DND-41 (cell line): ENCODE measurements around the gene FNDC3B.

Source experiments
- ATAC-seq: fragments of 200-7000 bp; cut with Tn5 transposase; 3 replicates; pipeline ENCODE4 v1.9.1; 2021; ENCODE audit warnings: low read depth; ENCODE audit not compliant: insufficient read depth
- DNase-seq: peaks from one replicate; pipeline ENCODE4 v3.0.0-alpha.2; 2020
- H2AFZ ChIP-seq: 2 replicates; pipeline ENCODE4 v1.6.0; 2012; ENCODE audit warnings: low read depth, low read length
- H3K27ac ChIP-seq: 2 replicates; pipeline ENCODE4 v1.5.1; 2012; ENCODE audit warnings: low read length, inconsistent platforms
- H3K27me3 ChIP-seq: fragments of 200-600 bp; sonication (generic); 2 replicates; pipeline ENCODE4 v1.6.0; 2012; ENCODE audit warnings: low read length, mild to moderate bottlenecking, inconsistent platforms; ENCODE audit not compliant: insufficient read depth, poor library complexity
- H3K36me3 ChIP-seq: 2 replicates; pipeline ENCODE4 v1.5.1; 2012; ENCODE audit warnings: low read length, inconsistent platforms; ENCODE audit not compliant: insufficient read depth
- H3K4me1 ChIP-seq: 2 replicates; pipeline ENCODE4 v1.5.1; 2012; ENCODE audit warnings: mild to moderate bottlenecking, low read length; ENCODE audit not compliant: insufficient read depth
- H3K4me2 ChIP-seq: 2 replicates; pipeline ENCODE4 v1.6.0; 2012; ENCODE audit warnings: mild to moderate bottlenecking, moderate library complexity, low read length, inconsistent platforms; ENCODE audit not compliant: insufficient read depth
- H3K4me3 ChIP-seq, 2 experiments: fragments of 200-600 bp in 1 of 2; shearing (Covaris generic) in 1 of 2; 2 replicates each; pipeline ENCODE4 v1.5.1; 2012 to 2016; ENCODE audit warnings: inconsistent platforms in 2 of 2, low read length in 2 of 2, mild to moderate bottlenecking in 2 of 2, low read depth in 1 of 2, moderate library complexity in 1 of 2
- H3K79me2 ChIP-seq: 2 replicates; pipeline ENCODE4 v1.6.0; 2012; ENCODE audit warnings: low read length, inconsistent platforms; ENCODE audit not compliant: insufficient read depth
- H3K9ac ChIP-seq: 2 replicates; pipeline ENCODE4 v1.6.0; 2012; ENCODE audit warnings: low read depth, mild to moderate bottlenecking, inconsistent platforms, low read length, moderate library complexity
- H3K9me3 ChIP-seq: 2 replicates; pipeline ENCODE4 v1.5.1; 2012; ENCODE audit warnings: low read length, moderate library complexity, mild to moderate bottlenecking, inconsistent platforms; ENCODE audit not compliant: insufficient read depth, severe bottlenecking
- H4K20me1 ChIP-seq: 2 replicates; pipeline ENCODE4 v1.6.0; 2012; ENCODE audit warnings: low read length; ENCODE audit not compliant: insufficient read depth
- CTCF ChIP-seq: IDR thresholded peaks from 2 replicates; pipeline ENCODE4 v1.5.1; 2012; ENCODE audit warnings: borderline replicate concordance, low read length, moderate library complexity, mild to moderate bottlenecking; ENCODE audit not compliant: poor library complexity, severe bottlenecking; ENCODE audit errors: extremely low read depth
- EZH2 ChIP-seq: IDR thresholded peaks from 3 replicates; pipeline ENCODE4 v1.6.1; 2012; ENCODE audit warnings: borderline replicate concordance, low read depth, mild to moderate bottlenecking, moderate library complexity, low read length, inconsistent platforms; ENCODE audit not compliant: severe bottlenecking

FNDC3B gene

GRCh38 chr3:172375206-172375850 lies 335.9 kb downstream of the FNDC3B start:
- Histone ChIP-seq H4K20me1 (no peaks in the 10 kb centered on the region), H3K36me3 (peaks cover 10% of the 10 kb centered on the region), H3K27me3 (no peaks in the 10 kb centered on the region), H3K27ac (no peak overlapping the region), H2AFZ (no peak overlapping the region), H3K4me1 (no peaks in the 10 kb centered on the region), H3K79me2 (no peaks in the 10 kb centered on the region), H3K9me3 (peaks cover 2% of the 10 kb centered on the region), H3K4me2 (no peak overlapping the region), H3K4me3 (no peak overlapping the region), H3K9ac (no peak overlapping the region)
- TF ChIP-seq CTCF = no peak
- no peak for TF ChIP-seq EZH2
- DNase-seq (no peak), ATAC-seq (no peak)

GRCh38 chr3:172376402-172376801 lies 337.0 kb downstream of the FNDC3B start:
- no peak overlapping the region for H2AFZ ChIP-seq
- no peak overlapping the region for H3K9ac ChIP-seq
- peaks cover 2% of the 10 kb centered on the region for H3K9me3 ChIP-seq
- H3K4me3 ChIP-seq = no peak overlapping the region
- no peaks in the 10 kb centered on the region for H3K4me1 ChIP-seq
- H3K36me3 ChIP-seq = peaks cover 10% of the 10 kb centered on the region
- ATAC-seq (no peak), DNase-seq (no peak)
- no peaks in the 10 kb centered on the region for H4K20me1 ChIP-seq
- no peaks in the 10 kb centered on the region for H3K27me3 ChIP-seq
- no peak overlapping the region for H3K27ac ChIP-seq
- no peak for TF ChIP-seq CTCF
- no peak for TF ChIP-seq EZH2
- H3K4me2 ChIP-seq = no peak overlapping the region
- no peaks in the 10 kb centered on the region for H3K79me2 ChIP-seq

GRCh38 chr3:172376881-172377280 lies 337.5 kb downstream of the FNDC3B start:
- no peaks in the 10 kb centered on the region for H3K79me2 ChIP-seq
- DNase-seq (no peak), ATAC-seq (no peak)
- no peak overlapping the region for H3K4me2 ChIP-seq
- no peaks in the 10 kb centered on the region for H3K27me3 ChIP-seq
- H3K4me1 ChIP-seq = no peaks in the 10 kb centered on the region
- no peak overlapping the region for H2AFZ ChIP-seq
- H4K20me1 ChIP-seq = no peaks in the 10 kb centered on the region
- no peak overlapping the region for H3K27ac ChIP-seq
- TF ChIP-seq CTCF (no peak), EZH2 (no peak)
- peaks cover 2% of the 10 kb centered on the region for H3K9me3 ChIP-seq
- H3K36me3 ChIP-seq = peaks cover 10% of the 10 kb centered on the region
- no peak overlapping the region for H3K4me3 ChIP-seq
- no peak overlapping the region for H3K9ac ChIP-seq

- DNase-seq (no peak), ATAC-seq (no peak)
- Histone ChIP-seq H3K4me2 (no peak overlapping the region), H3K36me3 (peaks cover 10% of the 10 kb centered on the region), H3K4me1 (no peaks in the 10 kb centered on the region), H2AFZ (no peak overlapping the region), H3K9me3 (peaks cover 2% of the 10 kb centered on the region), H3K79me2 (no peaks in the 10 kb centered on the region), H3K27ac (no peak overlapping the region), H3K9ac (no peak overlapping the region), H3K4me3 (no peak overlapping the region), H3K27me3 (no peaks in the 10 kb centered on the region), H4K20me1 (no peaks in the 10 kb centered on the region)
- no peak for TF ChIP-seq CTCF
- TF ChIP-seq EZH2 = no peak
Observed at GRCh38 chr3:172378439-172378838, 339.1 kb downstream of the FNDC3B start.
